ENCODE data around the gene PLD5. TPM values are rescaled to one million over a fixed set of nuclear protein-coding genes. Genes with fewer than 3 reads are reported as not detected.
"Not testable (repeated sequence)": the region's sequence is repeated elsewhere in the genome, so short reads cannot be mapped to it uniquely, and the experiment has no call there.

Gene PLD5
- total and polyA plus RNA-seq, 2 donors = 0.16 to 0.58 TPM

DNA sequence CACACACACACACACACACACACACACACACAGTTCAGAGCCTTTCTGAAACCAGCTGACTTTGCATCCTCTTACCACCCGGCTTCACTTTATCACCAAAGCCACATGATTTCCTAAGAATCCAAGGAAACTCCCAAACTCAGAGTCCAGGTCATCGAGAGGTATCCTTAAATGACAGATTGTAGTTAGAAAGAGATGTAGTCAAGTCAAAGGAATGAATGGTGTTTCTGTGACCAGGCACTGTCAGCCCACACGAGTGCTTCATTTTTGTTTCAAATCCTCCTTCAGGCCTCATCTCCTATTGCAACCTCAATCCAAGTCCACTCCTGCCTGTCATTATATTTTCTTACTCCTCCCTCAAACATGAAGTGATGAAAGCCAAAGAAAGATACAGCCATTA, 174.1 kb downstream of the PLD5 start:
- not testable (repeated sequence) for H3K36me3 ChIP-seq (ENCODE audit: insufficient read depth); H3K27ac ChIP-seq (ENCODE audit: low read depth); H3K4me1 ChIP-seq (ENCODE audit: insufficient read depth); H3K4me3 ChIP-seq (ENCODE audit: low read depth, low read length)
- WGBS = 34% methylated on average over 3 of the region's 3 CpGs
- DNase-seq (ENCODE audit: extremely low spot score) = peak; percentile 1

GRCh38 chr1:242349636-242350035, 174.9 kb downstream of the PLD5 start:
- no peak for DNase-seq (ENCODE audit: extremely low spot score)
- no peak overlapping the region for H3K27ac ChIP-seq (ENCODE audit: low read depth)
- H3K36me3 ChIP-seq (ENCODE audit: insufficient read depth) = no peaks in the 10 kb centered on the region
- no peak overlapping the region for H3K4me3 ChIP-seq (ENCODE audit: low read depth, low read length)
- H3K4me1 ChIP-seq (ENCODE audit: insufficient read depth) = no peaks in the 10 kb centered on the region
- WGBS = 68% methylated on average over 1 of the region's 1 CpG

GRCh38 chr1:242330865-242331264, 193.6 kb downstream of the PLD5 start:
- 45% methylated on average over 5 of the region's 5 CpGs for WGBS
- H3K36me3 ChIP-seq (ENCODE audit: insufficient read depth); H3K4me1 ChIP-seq (ENCODE audit: insufficient read depth); DNase-seq (ENCODE audit: extremely low spot score); H3K27ac ChIP-seq (ENCODE audit: low read depth); H3K4me3 ChIP-seq (ENCODE audit: low read depth, low read length): not testable (repeated sequence)

- H3K4me1 ChIP-seq (ENCODE audit: insufficient read depth); H3K4me3 ChIP-seq (ENCODE audit: low read depth, low read length); DNase-seq (ENCODE audit: extremely low spot score); H3K36me3 ChIP-seq (ENCODE audit: insufficient read depth); H3K27ac ChIP-seq (ENCODE audit: low read depth): not testable (repeated sequence)
These were observed 197.1 kb downstream of the PLD5 start for GRCh38 chr1:242327381-242327780.

DNA sequence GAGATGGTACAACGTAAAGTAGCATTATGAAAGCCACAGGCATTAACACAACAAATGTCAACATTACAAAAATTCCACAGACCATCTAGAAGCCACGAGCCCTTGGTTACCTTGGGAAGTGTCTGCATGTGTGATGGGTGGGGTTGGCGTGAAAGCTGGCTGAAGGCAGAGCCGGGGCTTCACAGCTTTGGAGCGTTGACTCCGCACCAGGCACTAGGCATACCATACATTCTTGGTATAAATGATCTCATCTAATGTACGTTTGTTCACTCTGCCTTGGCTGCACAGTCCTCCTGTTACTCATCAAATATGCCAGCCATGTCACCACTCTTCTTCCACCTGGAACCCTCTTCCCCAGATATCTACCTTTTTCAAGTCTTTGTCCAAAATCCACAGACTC, 202.5 kb downstream of the PLD5 start:
- DNase-seq (ENCODE audit: extremely low spot score); H3K36me3 ChIP-seq (ENCODE audit: insufficient read depth); H3K4me1 ChIP-seq (ENCODE audit: insufficient read depth); H3K4me3 ChIP-seq (ENCODE audit: low read depth, low read length); H3K27ac ChIP-seq (ENCODE audit: low read depth): not testable (repeated sequence)
- WGBS = 61% methylated on average over 7 of the region's 7 CpGs

GRCh38 chr1:242318140-242318539, 206.4 kb downstream of the PLD5 start:
- no peak for DNase-seq (ENCODE audit: extremely low spot score)
- Histone ChIP-seq H3K36me3 (ENCODE audit: insufficient read depth) (no peaks in the 10 kb centered on the region), H3K27ac (ENCODE audit: low read depth) (no peak overlapping the region), H3K4me3 (ENCODE audit: low read depth, low read length) (no peak overlapping the region), H3K4me1 (ENCODE audit: insufficient read depth) (no peaks in the 10 kb centered on the region)
- 78% methylated on average over 10 of the region's 10 CpGs for WGBS

DNA sequence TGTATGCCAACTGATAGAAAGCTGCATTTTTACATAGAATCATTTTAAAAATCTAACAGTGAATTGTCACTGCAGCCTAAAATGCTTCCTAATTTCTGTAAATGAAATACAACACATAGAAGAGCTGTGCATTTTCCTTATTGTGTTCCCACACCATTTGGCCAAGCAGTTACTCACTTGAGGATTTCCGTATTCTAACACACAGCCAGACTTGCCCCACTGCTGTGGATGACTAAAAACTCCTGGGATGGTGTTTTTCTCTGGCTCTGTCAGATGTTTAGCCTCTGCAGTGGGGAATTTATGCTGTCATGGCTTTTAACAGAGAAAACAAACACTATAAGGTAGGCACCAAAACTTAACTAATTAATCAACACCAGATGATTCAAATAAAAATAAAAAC, 209.6 kb downstream of the PLD5 start:
- H3K27ac ChIP-seq (ENCODE audit: low read depth); DNase-seq (ENCODE audit: extremely low spot score); H3K4me3 ChIP-seq (ENCODE audit: low read depth, low read length); H3K4me1 ChIP-seq (ENCODE audit: insufficient read depth); H3K36me3 ChIP-seq (ENCODE audit: insufficient read depth): not testable (repeated sequence)
- WGBS = 78% methylated on average over 1 of the region's 1 CpG

GRCh38 chr1:242314085-242314649, 210.3 kb downstream of the PLD5 start:
- not testable (repeated sequence) for H3K4me1 ChIP-seq (ENCODE audit: insufficient read depth); DNase-seq (ENCODE audit: extremely low spot score)
- 51% methylated on average over 3 of the region's 3 CpGs for WGBS

DNA sequence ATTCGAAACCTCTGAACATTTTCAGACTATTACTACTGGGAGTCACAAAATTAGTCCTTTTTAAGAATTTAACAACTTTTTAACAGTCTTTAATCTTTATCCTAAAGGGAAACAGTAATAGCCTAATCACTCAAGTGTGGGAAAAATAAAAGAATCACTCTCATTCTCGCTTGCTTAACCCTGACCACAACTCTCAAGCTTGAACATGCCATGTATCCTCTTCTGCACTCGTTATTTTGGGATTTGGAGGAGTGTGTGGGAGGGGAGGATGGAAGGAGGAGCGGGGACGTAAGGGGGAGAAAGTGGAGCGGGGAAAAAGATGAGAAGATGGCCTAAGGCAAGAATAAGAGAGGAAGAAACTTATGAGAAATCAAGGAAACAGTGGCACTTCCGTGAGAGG, 215.8 kb downstream of the PLD5 start:
- WGBS = 51% methylated on average over 6 of the region's 7 CpGs
- DNase-seq (ENCODE audit: extremely low spot score); H3K36me3 ChIP-seq (ENCODE audit: insufficient read depth); H3K4me1 ChIP-seq (ENCODE audit: insufficient read depth); H3K27ac ChIP-seq (ENCODE audit: low read depth); H3K4me3 ChIP-seq (ENCODE audit: low read depth, low read length): not testable (repeated sequence)

More at GRCh38 chr1:242314085-242314649, 210.3 kb downstream of the PLD5 start:
- H3K27ac ChIP-seq (ENCODE audit: low read depth); H3K36me3 ChIP-seq (ENCODE audit: insufficient read depth); H3K4me3 ChIP-seq (ENCODE audit: low read depth, low read length): not testable (repeated sequence)

DNA sequence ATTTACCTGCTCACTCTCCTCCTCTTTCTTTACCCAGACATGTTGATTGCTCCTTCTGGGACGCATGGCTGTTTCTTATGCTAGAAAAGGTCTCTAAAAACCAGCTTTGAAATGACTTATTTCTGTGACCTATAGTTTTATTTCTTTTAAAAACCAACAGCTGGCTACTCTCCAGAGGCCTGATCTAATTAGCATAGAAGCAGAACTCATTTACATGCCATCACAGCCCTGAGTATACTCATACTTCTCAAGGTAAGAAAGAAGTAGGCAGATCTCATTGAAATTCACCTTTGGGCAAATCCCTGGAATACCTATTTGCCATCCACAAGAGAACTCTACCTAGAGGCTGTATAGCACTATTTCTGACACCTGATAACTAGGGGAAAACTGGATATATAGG, 230.7 kb downstream of the PLD5 start:
- H3K36me3 ChIP-seq (ENCODE audit: insufficient read depth); H3K4me3 ChIP-seq (ENCODE audit: low read depth, low read length); H3K4me1 ChIP-seq (ENCODE audit: insufficient read depth); H3K27ac ChIP-seq (ENCODE audit: low read depth); DNase-seq (ENCODE audit: extremely low spot score): not testable (repeated sequence)
- WGBS = 96% methylated on average over 1 of the region's 1 CpG

DNA sequence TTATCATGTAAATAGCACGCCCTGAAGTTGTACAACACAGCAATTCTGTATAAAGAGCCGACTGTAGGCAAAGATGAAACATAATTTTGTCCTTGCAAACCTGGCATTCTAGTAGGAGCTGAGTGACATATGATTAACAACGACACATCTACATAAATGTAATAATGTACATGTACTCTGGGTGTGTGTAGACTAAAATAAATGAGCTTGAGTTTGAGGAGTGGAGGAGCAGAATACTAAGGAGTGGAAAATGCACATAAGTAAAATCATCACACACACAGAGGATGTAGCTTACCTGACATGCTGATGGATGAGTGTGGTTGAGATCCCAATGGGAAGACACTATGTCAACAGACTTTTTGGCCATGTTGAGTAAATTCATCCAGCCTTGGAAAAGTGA, 236.4 kb downstream of the PLD5 start:
- DNase-seq (ENCODE audit: extremely low spot score); H3K4me1 ChIP-seq (ENCODE audit: insufficient read depth); H3K4me3 ChIP-seq (ENCODE audit: low read depth, low read length); H3K27ac ChIP-seq (ENCODE audit: low read depth); H3K36me3 ChIP-seq (ENCODE audit: insufficient read depth): not testable (repeated sequence)
- 80% methylated on average over 3 of the region's 3 CpGs for WGBS

- not testable (repeated sequence) for H3K4me3 ChIP-seq (ENCODE audit: low read depth, low read length); DNase-seq (ENCODE audit: extremely low spot score); H3K36me3 ChIP-seq (ENCODE audit: insufficient read depth); H3K4me1 ChIP-seq (ENCODE audit: insufficient read depth); H3K27ac ChIP-seq (ENCODE audit: low read depth)
- WGBS = 33% methylated on average over 5 of the region's 5 CpGs
These were observed 241.6 kb downstream of the PLD5 start for GRCh38 chr1:242282758-242283485.

DNA sequence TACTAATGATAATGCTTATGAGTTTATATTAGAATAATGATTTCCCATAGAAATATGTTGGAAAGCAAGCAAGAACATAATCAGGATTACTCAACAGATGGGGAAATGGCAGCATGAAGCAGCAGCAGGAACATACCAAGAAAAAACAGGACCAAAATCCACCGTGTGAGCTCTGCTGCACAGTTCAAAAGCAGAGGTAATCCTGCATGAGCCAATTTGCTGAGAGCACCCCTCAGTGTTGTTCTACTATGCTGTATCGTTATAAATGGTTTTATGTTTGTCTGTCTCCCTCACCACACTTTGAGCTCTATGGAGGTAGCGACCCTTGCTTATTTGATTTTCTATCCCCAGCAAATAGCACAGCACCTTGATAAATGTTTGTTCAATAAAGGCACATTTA, 246.1 kb downstream of the PLD5 start:
- H3K27ac ChIP-seq (ENCODE audit: low read depth); H3K4me1 ChIP-seq (ENCODE audit: insufficient read depth); H3K4me3 ChIP-seq (ENCODE audit: low read depth, low read length); H3K36me3 ChIP-seq (ENCODE audit: insufficient read depth); DNase-seq (ENCODE audit: extremely low spot score): not testable (repeated sequence)
- 66% methylated on average over 3 of the region's 3 CpGs for WGBS

DNA sequence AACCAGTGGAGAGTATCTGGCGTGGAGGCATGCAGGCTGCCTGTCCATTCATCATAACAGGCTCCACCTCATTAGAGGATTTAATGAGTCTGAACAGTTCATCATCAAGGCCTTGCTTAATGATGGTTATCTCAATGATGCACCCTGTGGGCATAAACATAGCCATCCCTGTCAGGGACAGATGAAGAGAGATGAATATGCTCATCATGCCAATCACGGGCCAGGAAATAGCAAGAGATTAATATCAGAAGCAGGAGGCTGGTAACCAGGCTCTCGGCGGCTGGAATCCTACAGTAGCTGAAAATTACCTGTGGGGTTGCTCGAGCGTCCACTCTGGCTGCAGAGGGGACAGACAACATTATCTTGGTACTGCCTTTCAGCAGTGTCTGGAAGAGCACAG, 247.7 kb downstream of the PLD5 start:
- not testable (repeated sequence) for H3K4me3 ChIP-seq (ENCODE audit: low read depth, low read length); H3K4me1 ChIP-seq (ENCODE audit: insufficient read depth); DNase-seq (ENCODE audit: extremely low spot score); H3K27ac ChIP-seq (ENCODE audit: low read depth); H3K36me3 ChIP-seq (ENCODE audit: insufficient read depth)
- WGBS = 73% methylated on average over 6 of the region's 6 CpGs
